CD1c-positive myeloid dendritic cell (primary cell): Measurements from ENCODE around the gene ZFP1.

Experiments
- DNase-seq: peaks from one replicate; pipeline ENCODE4 v3.0.0-alpha.2; 2016; ENCODE audit errors: extremely low spot score

The ZFP1 gene

GRCh38 chr16:75148311-75149195, at the start of gene ZFP1:
Gene ZFP1 (plus strand): TSS chr16:75148524. CDS start chr16:75152952, 4,428 bp downstream.
- DNase-seq, result peak; percentile 94

GRCh38 chr16:75099075-75099667, 49.2 kb upstream of the ZFP1 start:
- DNase-seq, result no peak

DNA sequence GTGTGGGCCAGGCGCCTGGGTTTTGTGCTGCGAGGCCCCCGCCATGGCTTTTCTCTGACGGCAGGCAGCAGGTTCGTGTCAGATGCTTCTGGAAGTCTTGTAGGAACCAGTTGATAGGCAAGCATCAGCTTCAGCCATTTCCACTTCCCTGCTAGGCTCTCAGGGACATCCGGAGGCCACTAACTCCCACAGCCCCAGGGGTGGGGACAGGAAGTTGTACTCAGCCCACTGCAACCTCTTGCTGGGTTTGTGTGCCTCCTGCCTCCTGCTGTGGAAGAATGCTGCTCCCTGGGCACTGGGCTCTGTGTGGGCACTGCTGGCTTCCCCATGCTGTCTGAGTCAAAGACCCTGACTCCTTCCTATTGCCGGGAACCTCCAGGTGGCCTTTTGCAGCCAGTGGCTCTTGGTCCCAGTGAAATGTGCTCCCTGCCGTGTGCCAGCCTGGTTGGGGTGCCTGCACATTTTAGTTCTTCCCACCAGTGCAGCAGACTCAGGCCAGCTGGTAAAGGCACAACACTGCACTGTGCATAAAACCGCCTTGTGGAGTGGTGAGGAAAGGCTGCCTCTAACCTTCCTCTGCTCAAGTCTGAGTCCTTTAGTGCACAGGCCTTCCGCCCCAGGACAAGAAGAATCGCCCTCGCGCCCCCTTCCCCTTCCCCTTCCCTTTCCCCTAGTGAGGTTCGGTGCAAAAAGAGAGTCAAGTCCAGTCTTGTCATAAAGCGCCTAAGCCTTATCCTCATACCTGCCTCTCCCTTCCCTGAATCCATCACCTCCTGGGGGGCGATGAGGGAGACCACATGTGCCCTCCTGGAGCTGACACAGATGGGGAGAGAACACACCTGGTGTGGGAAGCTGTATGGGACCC, 48.4 kb upstream of the ZFP1 start:
- peak; percentile 79 for DNase-seq

- no peak for DNase-seq
Measured at GRCh38 chr16:75100603-75100990, 47.7 kb upstream of the ZFP1 start.

DNA sequence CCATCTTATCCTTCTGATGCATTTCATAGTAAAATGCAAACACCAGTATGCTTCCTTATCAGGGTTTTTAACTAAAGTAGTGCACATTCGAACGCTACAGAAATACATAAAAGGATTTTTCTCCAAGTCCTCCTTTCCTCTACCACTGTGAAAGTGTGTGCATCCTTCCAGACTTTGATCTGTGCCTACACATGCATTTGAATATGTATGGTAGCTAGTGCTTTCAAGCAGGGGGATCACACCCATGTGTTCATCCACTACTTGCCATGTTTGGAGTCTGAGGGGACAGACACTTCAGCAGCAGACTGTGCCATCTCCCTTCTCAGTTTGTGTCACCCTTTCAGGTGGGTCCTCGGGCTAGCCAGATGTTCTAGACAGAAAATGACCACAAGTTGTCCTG, 46.7 kb upstream of the ZFP1 start:
- no peak for DNase-seq

- no peak for DNase-seq
Measured at GRCh38 chr16:75102595-75102994, 45.7 kb upstream of the ZFP1 start.

DNA sequence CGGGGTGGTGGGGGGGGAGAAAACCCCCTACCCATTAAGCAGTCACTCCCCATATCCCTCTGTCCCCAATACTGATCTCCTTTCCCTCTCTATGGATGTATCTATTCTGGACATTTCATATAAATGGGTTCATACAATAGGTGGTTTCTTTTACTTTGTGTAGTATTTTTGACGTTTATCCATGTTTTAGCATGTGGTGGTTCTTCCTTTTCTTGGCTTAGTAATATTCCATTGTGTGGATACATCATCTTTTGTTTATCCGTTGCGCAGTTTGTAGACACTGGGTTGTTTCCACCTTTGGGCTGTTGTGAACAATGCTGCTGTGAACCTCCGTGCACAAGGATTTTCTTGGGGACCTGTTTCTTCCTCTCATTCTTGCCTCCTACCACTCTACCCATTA, 44.3 kb upstream of the ZFP1 start:
- no peak for DNase-seq

DNA sequence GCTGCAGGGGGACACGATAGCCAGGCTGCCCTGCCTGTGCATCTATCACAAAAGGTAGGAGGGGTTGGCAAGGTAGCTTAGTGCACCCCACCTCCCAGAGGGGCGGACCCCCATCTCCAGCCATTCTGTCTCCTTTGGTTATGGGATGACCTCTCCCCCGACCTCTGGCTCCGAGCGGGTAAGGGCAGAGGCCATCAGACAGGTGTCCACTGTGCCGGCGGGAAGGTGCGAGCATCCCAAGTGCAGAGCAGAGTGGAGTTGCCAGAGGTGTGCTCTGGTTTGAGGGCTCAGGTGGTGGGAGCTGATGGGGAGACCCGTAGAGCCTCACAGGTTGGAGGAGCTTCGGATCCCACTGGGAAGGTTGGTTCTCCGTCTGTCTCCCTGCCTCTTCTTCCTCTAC, 43.5 kb upstream of the ZFP1 start:
- no peak for DNase-seq

GRCh38 chr16:75105306-75106061, 42.8 kb upstream of the ZFP1 start:
- peak; percentile 84 for DNase-seq

- DNase-seq, result no peak
Measured at GRCh38 chr16:75106351-75107274, 41.7 kb upstream of the ZFP1 start.

DNA sequence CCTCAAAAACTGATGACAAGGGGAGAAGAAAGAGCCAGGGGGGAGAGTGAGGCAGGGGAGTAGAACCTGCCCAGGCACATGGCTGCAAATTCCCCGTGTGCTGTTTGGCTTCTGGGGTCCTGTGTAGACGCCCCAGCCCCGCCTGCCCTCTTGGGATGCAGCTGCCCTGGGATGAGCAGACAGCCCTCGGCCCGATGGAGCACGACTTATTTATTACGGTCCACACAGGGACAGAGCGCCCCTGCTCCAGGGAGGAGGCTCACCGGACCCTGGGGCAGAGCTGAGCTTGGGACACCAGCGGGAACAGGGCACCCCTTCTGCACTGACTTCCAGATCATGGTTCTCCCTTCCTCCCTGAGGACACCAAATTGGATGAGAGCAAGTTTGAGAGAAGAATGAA, 40.8 kb upstream of the ZFP1 start:
- DNase-seq, result no peak

GRCh38 chr16:75108792-75109731, 39.3 kb upstream of the ZFP1 start:
- DNase-seq, result peak; percentile 60

DNA sequence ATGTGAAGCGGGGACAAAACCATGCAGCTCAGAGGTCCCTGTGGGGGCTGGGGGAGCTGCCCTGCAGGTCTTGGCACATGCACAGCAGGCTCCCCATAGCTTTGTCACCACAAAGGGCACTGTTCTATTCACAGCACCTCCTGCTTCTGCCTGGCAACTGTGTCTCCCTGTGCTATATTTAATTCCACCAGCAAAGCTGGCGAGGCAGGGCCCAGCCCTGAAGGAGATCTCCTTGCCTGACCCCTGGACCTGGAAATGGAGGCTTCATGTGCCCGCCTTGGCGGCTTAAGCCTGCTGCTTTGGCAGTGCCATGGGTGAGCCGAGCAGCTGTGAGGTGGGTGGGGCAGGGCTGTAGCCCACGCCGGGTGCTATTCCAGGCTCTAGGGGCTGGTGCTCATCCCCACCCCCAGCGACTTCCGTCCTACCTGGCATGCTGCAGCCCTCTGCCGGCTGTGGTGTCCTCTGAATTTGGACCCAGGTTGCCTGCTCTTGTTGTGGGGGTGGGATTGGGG, 38.5 kb upstream of the ZFP1 start:
- DNase-seq, result no peak

- peak; percentile 92 for DNase-seq
Measured at GRCh38 chr16:75110637-75111513, 37.4 kb upstream of the ZFP1 start.

DNA sequence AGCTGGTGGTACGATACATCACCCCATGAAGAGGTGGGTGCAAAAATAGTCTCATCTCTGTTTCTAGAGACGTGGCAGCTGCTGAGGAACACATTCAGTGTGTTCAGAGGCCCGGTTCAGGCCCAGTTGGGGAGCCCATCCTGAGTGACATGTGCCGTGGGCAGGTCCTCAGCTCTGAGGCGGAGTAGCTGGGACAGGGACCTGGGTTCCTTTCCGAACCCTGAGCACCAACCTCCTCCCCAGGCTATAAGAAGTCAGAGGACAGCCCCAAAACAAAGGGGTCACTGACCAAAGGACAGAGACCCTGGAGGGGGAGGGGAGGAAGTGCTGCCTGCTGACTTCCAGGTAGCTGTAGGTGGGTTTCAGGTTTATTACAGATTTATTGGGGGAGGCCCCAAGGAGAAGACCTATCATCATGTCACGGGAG, 36.8 kb upstream of the ZFP1 start:
- DNase-seq, result no peak

- peak; percentile 57 for DNase-seq
Measured at GRCh38 chr16:75111961-75112733, 36.2 kb upstream of the ZFP1 start.

DNA sequence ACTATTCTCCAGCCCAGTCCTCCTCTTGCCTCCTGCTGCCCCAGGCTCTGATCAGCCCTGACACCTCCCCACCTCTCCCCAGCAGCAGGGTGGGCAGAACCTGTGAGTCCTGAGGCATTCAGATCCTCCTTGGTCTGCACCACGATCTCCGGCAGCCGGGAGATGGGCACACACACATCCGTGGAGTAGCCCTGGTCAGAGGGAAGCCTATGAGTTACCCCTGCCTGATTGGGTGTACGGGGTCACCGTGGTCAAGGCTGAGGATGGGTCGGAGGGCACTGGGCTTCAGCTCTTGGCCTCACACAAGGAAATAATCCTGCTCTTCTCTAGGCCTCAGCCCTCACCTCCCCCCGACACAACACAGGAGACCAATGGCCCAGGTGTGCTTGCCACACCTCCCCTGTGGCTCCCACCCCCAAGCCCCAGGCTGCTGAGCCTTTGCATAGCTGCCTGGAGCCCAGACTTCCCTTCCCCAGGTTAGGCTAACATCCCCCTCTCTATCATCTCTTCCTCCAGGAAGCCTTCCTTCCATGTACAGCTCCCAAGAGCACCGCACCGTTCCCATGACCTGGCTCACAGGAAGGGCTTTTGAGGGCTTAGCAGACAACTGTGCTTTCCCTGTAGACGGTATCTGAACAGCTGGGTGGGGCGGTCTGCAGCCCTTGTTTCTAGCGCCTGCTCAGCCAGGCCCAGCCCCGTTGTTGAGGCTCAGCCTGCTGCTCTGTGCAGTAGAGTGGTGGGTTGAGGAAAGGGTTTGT, 35.4 kb upstream of the ZFP1 start:
- no peak for DNase-seq
